B cell (primary cell): Measurements from ENCODE around the gene GALNT7.

Experiments
- CTCF ChIP-seq: fragments of 200-600 bp; IDR thresholded peaks from one replicate; pipeline ENCODE4 v1.8.0; 2022; ENCODE audit warnings: antibody characterized with exemption, mild to moderate bottlenecking
- EZH2 ChIP-seq: IDR thresholded peaks from 2 replicates; pipeline ENCODE4 v1.6.1; 2012; ENCODE audit warnings: borderline replicate concordance, low read depth, mild to moderate bottlenecking, moderate library complexity, low read length; ENCODE audit not compliant: insufficient read depth, poor library complexity, severe bottlenecking

GRCh38 chr4:173360587-173361221 lies 192.1 kb downstream of the GALNT7 start:
- TF ChIP-seq EZH2 (no peak), CTCF (no peak)
